ENCODE measurements around the gene MRPL14.

- no peak for TF ChIP-seq CTCF (IDR thresholded peaks at IDR 0.05; ENCODE audit: low read depth, low read length, poor library complexity, severe bottlenecking)
- no peak for TF ChIP-seq EZH2phosphoT487 (IDR thresholded peaks at IDR 0.05; ENCODE audit: borderline replicate concordance, low read length)
Observed at GRCh38 chr6:44068607-44069296, 58.5 kb downstream of the MRPL14 start.
